ENCODE results near the gene CASZ1.

DNA sequence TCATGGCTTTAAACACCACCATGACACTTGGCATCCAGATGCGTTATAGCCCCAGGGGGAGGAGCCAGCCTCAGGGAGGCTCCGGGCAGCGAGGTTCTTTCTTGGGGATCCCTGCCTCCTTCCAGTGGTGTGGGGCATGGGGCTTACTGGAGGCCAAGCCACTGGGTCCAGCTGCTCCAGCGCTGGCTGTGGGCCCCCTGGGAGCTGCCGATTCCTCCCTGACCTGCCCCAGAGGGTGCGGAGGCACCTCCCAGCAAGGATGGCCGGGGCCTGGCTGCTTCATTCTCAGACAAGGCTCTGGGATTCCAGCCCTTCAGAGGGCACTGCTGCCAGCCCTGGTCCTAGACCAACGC is 162.4 kb downstream of the CASZ1 start:
- TF ChIP-seq GATA3 (IDR thresholded peaks at IDR 0.05; ENCODE audit: low read depth, low read length): no peak
- TF ChIP-seq GATA2 (IDR thresholded peaks at IDR 0.05; ENCODE audit: low read depth, low read length): no peak

Data from SH-SY5Y (cell line).